GM23338 (cell line): ENCODE data around the gene HOMER1. TPM values are rescaled to one million over a fixed set of nuclear protein-coding genes. Genes with fewer than 3 reads are reported as not detected.
A peak's percentile ranks its signal among the peaks of the same experiment; 100 is the strongest.

Source experiments
- ATAC-seq: fragments of 200-7000 bp; cut with Tn5 transposase; 3 replicates; pipeline ENCODE4 v1.9.1; 2020
- DNase-seq: peaks from one replicate; pipeline ENCODE4 v3.0.0-alpha.2; 2015; ENCODE audit warnings: low spot score
- H2AFZ ChIP-seq: fragments of 200-600 bp; sonication (generic); 2 replicates; pipeline ENCODE4 v1.8.0; 2016; ENCODE audit warnings: antibody characterized with exemption, mild to moderate bottlenecking, moderate library complexity
- H3F3A ChIP-seq: fragments of 200-600 bp; sonication (generic); replicated peaks from 2 replicates; pipeline ENCODE4 v1.8.0; 2017; ENCODE audit warnings: antibody characterized with exemption, mixed run types, low read depth
- H3K27ac ChIP-seq: fragments of 200-600 bp; sonication (generic); 2 replicates; pipeline ENCODE4 v1.6.1; 2016; ENCODE audit warnings: low read depth
- H3K27me3 ChIP-seq: fragments of 200-600 bp; sonication (generic); 2 replicates; pipeline ENCODE4 v1.8.0; 2016; ENCODE audit warnings: mild to moderate bottlenecking, mixed run types, moderate library complexity; ENCODE audit not compliant: insufficient read depth
- H3K36me3 ChIP-seq: fragments of 200-600 bp; sonication (generic); 2 replicates; pipeline ENCODE4 v1.8.0; 2016; ENCODE audit warnings: mild to moderate bottlenecking; ENCODE audit not compliant: insufficient read depth
- H3K4me1 ChIP-seq: fragments of 200-600 bp; sonication (generic); 2 replicates; pipeline ENCODE4 v1.8.0; 2016; ENCODE audit warnings: mild to moderate bottlenecking, moderate library complexity; ENCODE audit not compliant: insufficient read depth
- H3K4me2 ChIP-seq: fragments of 200-600 bp; sonication (generic); 2 replicates; pipeline ENCODE4 v1.7.1; 2017; ENCODE audit warnings: mixed run types
- H3K4me3 ChIP-seq: fragments of 200-600 bp; sonication (generic); 2 replicates; pipeline ENCODE4 v1.6.1; 2016; ENCODE audit warnings: mixed run types
- H3K79me2 ChIP-seq: fragments of 200-600 bp; sonication (generic); replicated peaks from 2 replicates; pipeline ENCODE4 v1.8.0; 2017; ENCODE audit warnings: mild to moderate bottlenecking; ENCODE audit not compliant: insufficient read depth
- H3K9me2 ChIP-seq: fragments of 200-600 bp; sonication (generic); 2 replicates; pipeline ENCODE4 v1.8.0; 2017; ENCODE audit not compliant: insufficient read depth
- H4K20me1 ChIP-seq: fragments of 200-600 bp; sonication (generic); replicated peaks from 2 replicates; pipeline ENCODE4 v1.8.0; 2017; ENCODE audit warnings: mild to moderate bottlenecking; ENCODE audit not compliant: insufficient read depth
- H3K27ac Mint-ChIP-seq: 2 replicates; pipeline ENCODE4 v1.8.0; 2020; ENCODE audit warnings: inconsistent platforms, mild to moderate bottlenecking, moderate library complexity, mixed read lengths
- H3K27me3 Mint-ChIP-seq: 3 replicates; pipeline ENCODE4 v1.8.0; 2022; ENCODE audit warnings: low read depth, mild to moderate bottlenecking, moderate library complexity, mixed read lengths, inconsistent platforms; ENCODE audit not compliant: insufficient read depth, poor library complexity
- H3K36me3 Mint-ChIP-seq: 3 replicates; pipeline ENCODE4 v1.8.0; 2021; ENCODE audit warnings: low read depth, mild to moderate bottlenecking, inconsistent platforms, moderate library complexity, mixed read lengths
- H3K4me1 Mint-ChIP-seq: 3 replicates; pipeline ENCODE4 v1.8.0; 2020; ENCODE audit warnings: mild to moderate bottlenecking, inconsistent platforms, mixed read lengths
- H3K4me3 Mint-ChIP-seq: 3 replicates; pipeline ENCODE4 v1.8.0; 2021; ENCODE audit warnings: moderate library complexity, mild to moderate bottlenecking, inconsistent platforms, mixed read lengths
- H3K9me3 Mint-ChIP-seq: 3 replicates; pipeline ENCODE4 v1.8.0; 2020; ENCODE audit warnings: moderate library complexity, mild to moderate bottlenecking, inconsistent platforms, mixed read lengths
- CREB1 ChIP-seq: fragments of 250-450 bp; sonication (Bioruptor Pico); IDR thresholded peaks from 2 replicates; pipeline ENCODE4 v1.5.0; 2020; ENCODE audit warnings: low read depth, mild to moderate bottlenecking, moderate library complexity
- EZH2 ChIP-seq: fragments of 200-600 bp; sonication (generic); IDR thresholded peaks from one replicate; pipeline ENCODE4 v1.8.0; 2017; ENCODE audit warnings: antibody characterized with exemption, mild to moderate bottlenecking, low read depth; ENCODE audit not compliant: unreplicated experiment
- EZH2phosphoT487 ChIP-seq: fragments of 200-600 bp; sonication (generic); IDR thresholded peaks from one replicate; pipeline ENCODE4 v1.8.1; 2018; ENCODE audit warnings: antibody characterized with exemption; ENCODE audit not compliant: unreplicated experiment
- JUNB ChIP-seq: IDR thresholded peaks from one replicate; pipeline ENCODE4 v1.6.1; 2016; ENCODE audit warnings: antibody characterized with exemption; ENCODE audit not compliant: unreplicated experiment
- NANOG ChIP-seq: IDR thresholded peaks from 2 replicates; pipeline ENCODE4 v1.6.1; 2016; ENCODE audit warnings: antibody characterized with exemption, borderline replicate concordance
- POLR2AphosphoS5 ChIP-seq: IDR thresholded peaks from 2 replicates; pipeline ENCODE4 v1.6.1; 2016; ENCODE audit warnings: antibody characterized with exemption, low read depth
- STAT1 ChIP-seq: IDR thresholded peaks from one replicate; pipeline ENCODE4 v1.6.1; 2016; ENCODE audit warnings: antibody characterized with exemption; ENCODE audit not compliant: unreplicated experiment
- ZNF114 ChIP-seq: fragments of 250-450 bp; sonication (Bioruptor Pico); IDR thresholded peaks from 2 replicates; pipeline ENCODE4 v1.5.0; 2020; ENCODE audit warnings: mild to moderate bottlenecking, moderate library complexity
- ZNF331 ChIP-seq: fragments of 250-450 bp; sonication (Bioruptor Pico); IDR thresholded peaks from 2 replicates; pipeline ENCODE4 v1.5.0; 2020; ENCODE audit warnings: low read depth, mild to moderate bottlenecking, moderate library complexity
- polyA plus RNA-seq: library from polyadenylated mRNA; unstranded; fragments of >200 nt; fragmentation: Nextera tagmentation; extraction: Ambion mirVana; gene quantifications from 2 replicates; pipeline ENCODE4 v1.2.1, GENCODE V29; 2016
- total RNA-seq: library from RNA; depleted of rRNA; stranded (reverse); fragments of >200 nt; shearing (Covaris generic); gene quantifications from 2 replicates; pipeline ENCODE4 v1.2.3, GENCODE V29; 2014
- TF ChIP-seq, protein P1 (sequence below), 2 experiments: fragments of 200-600 bp in 1 of 2; sonication (generic) in 1 of 2; conservative IDR thresholded peaks; 2 replicates each; pipeline versions ENCODE4 v1.5.1 to v1.6.1; 2016 to 2017; ENCODE audit warnings: antibody characterized with exemption in 2 of 2, low read depth in 2 of 2, mild to moderate bottlenecking in 2 of 2, moderate library complexity in 1 of 2
- TF ChIP-seq, protein P2 (sequence below): fragments of 250-450 bp; sonication (Bioruptor Pico); IDR thresholded peaks from 2 replicates; pipeline ENCODE4 v1.5.0; 2020; ENCODE audit warnings: mild to moderate bottlenecking, moderate library complexity
- TF ChIP-seq, protein P3 (sequence below): IDR thresholded peaks from one replicate; pipeline ENCODE4 v1.6.1; 2018; ENCODE audit warnings: antibody characterized with exemption; ENCODE audit not compliant: unreplicated experiment
- TF ChIP-seq, protein P4 (sequence below): IDR thresholded peaks from 2 replicates; pipeline ENCODE4 v1.6.1; 2016; ENCODE audit warnings: antibody characterized with exemption

HOMER1 gene
- total and polyA plus RNA-seq, 2 experiments from 2014 or later = 45.1 to 80.3 TPM

DNA sequence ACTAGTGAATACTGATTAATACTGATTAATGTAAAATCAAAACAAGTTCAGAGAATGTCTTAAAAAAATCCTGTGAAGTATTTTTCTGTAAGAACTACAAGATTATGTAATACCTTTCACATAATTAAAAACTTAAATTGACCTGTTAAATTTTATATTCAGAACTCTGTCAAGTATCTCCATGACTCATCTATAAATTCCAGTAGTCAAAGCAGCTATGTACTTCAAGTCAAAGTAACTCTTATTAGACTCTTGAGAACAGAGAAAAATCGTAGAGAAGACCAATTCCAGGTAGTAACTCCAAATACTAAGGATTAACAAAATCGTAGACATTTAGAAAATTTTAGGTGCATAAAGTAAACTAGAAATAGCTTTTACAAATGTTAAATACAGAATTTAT, 77.1 kb downstream of the HOMER1 start:
- H2AFZ ChIP-seq = no peak overlapping the region
- ATAC-seq = no peak
- H3K36me3 ChIP-seq = no peaks in the 10 kb centered on the region
- Mint-ChIP-seq H3K27me3 (no peaks in the 10 kb centered on the region), H3K4me1 (peaks cover 23% of the 10 kb centered on the region), H3K27ac (peak overlapping the region; percentile 61; the same call in 1 of the 2 replicates), H3K36me3 (peaks cover 36% of the 10 kb centered on the region), H3K4me3 (no peak overlapping the region), H3K9me3 (no peaks in the 10 kb centered on the region)
- H3K27ac ChIP-seq = no peak overlapping the region
- no peaks in the 10 kb centered on the region for H3K9me2 ChIP-seq
- DNase-seq = no peak
- H3F3A ChIP-seq = no peaks in the 10 kb centered on the region
- TF ChIP-seq, protein P1, sequence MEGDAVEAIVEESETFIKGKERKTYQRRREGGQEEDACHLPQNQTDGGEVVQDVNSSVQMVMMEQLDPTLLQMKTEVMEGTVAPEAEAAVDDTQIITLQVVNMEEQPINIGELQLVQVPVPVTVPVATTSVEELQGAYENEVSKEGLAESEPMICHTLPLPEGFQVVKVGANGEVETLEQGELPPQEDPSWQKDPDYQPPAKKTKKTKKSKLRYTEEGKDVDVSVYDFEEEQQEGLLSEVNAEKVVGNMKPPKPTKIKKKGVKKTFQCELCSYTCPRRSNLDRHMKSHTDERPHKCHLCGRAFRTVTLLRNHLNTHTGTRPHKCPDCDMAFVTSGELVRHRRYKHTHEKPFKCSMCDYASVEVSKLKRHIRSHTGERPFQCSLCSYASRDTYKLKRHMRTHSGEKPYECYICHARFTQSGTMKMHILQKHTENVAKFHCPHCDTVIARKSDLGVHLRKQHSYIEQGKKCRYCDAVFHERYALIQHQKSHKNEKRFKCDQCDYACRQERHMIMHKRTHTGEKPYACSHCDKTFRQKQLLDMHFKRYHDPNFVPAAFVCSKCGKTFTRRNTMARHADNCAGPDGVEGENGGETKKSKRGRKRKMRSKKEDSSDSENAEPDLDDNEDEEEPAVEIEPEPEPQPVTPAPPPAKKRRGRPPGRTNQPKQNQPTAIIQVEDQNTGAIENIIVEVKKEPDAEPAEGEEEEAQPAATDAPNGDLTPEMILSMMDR (conservative IDR thresholded peaks at IDR 0.05; ENCODE audit: low read depth in 2 of 2) = no peak
- no peak for TF ChIP-seq POLR2AphosphoS5
- TF ChIP-seq STAT1 = no peak
- TF ChIP-seq, protein P2, sequence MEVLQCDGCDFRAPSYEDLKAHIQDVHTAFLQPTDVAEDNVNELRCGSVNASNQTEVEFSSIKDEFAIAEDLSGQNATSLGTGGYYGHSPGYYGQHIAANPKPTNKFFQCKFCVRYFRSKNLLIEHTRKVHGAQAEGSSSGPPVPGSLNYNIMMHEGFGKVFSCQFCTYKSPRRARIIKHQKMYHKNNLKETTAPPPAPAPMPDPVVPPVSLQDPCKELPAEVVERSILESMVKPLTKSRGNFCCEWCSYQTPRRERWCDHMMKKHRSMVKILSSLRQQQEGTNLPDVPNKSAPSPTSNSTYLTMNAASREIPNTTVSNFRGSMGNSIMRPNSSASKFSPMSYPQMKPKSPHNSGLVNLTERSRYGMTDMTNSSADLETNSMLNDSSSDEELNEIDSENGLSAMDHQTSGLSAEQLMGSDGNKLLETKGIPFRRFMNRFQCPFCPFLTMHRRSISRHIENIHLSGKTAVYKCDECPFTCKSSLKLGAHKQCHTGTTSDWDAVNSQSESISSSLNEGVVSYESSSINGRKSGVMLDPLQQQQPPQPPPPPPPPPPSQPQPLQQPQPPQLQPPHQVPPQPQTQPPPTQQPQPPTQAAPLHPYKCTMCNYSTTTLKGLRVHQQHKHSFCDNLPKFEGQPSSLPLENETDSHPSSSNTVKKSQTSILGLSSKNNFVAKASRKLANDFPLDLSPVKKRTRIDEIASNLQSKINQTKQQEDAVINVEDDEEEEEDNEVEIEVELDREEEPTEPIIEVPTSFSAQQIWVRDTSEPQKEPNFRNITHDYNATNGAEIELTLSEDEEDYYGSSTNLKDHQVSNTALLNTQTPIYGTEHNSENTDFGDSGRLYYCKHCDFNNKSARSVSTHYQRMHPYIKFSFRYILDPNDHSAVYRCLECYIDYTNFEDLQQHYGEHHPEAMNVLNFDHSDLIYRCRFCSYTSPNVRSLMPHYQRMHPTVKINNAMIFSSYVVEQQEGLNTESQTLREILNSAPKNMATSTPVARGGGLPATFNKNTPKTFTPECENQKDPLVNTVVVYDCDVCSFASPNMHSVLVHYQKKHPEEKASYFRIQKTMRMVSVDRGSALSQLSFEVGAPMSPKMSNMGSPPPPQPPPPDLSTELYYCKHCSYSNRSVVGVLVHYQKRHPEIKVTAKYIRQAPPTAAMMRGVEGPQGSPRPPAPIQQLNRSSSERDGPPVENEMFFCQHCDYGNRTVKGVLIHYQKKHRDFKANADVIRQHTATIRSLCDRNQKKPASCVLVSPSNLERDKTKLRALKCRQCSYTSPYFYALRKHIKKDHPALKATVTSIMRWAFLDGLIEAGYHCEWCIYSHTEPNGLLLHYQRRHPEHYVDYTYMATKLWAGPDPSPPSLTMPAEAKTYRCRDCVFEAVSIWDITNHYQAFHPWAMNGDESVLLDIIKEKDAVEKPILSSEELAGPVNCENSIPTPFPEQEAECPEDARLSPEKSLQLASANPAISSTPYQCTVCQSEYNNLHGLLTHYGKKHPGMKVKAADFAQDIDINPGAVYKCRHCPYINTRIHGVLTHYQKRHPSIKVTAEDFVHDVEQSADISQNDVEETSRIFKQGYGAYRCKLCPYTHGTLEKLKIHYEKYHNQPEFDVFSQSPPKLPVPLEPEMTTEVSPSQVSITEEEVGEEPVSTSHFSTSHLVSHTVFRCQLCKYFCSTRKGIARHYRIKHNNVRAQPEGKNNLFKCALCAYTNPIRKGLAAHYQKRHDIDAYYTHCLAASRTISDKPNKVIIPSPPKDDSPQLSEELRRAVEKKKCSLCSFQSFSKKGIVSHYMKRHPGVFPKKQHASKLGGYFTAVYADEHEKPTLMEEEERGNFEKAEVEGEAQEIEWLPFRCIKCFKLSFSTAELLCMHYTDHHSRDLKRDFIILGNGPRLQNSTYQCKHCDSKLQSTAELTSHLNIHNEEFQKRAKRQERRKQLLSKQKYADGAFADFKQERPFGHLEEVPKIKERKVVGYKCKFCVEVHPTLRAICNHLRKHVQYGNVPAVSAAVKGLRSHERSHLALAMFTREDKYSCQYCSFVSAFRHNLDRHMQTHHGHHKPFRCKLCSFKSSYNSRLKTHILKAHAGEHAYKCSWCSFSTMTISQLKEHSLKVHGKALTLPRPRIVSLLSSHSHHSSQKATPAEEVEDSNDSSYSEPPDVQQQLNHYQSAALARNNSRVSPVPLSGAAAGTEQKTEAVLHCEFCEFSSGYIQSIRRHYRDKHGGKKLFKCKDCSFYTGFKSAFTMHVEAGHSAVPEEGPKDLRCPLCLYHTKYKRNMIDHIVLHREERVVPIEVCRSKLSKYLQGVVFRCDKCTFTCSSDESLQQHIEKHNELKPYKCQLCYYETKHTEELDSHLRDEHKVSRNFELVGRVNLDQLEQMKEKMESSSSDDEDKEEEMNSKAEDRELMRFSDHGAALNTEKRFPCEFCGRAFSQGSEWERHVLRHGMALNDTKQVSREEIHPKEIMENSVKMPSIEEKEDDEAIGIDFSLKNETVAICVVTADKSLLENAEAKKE (CRISPR knock-in tag) = no peak
- TF ChIP-seq ZNF331 (CRISPR knock-in tag) = no peak
- TF ChIP-seq, protein P3, sequence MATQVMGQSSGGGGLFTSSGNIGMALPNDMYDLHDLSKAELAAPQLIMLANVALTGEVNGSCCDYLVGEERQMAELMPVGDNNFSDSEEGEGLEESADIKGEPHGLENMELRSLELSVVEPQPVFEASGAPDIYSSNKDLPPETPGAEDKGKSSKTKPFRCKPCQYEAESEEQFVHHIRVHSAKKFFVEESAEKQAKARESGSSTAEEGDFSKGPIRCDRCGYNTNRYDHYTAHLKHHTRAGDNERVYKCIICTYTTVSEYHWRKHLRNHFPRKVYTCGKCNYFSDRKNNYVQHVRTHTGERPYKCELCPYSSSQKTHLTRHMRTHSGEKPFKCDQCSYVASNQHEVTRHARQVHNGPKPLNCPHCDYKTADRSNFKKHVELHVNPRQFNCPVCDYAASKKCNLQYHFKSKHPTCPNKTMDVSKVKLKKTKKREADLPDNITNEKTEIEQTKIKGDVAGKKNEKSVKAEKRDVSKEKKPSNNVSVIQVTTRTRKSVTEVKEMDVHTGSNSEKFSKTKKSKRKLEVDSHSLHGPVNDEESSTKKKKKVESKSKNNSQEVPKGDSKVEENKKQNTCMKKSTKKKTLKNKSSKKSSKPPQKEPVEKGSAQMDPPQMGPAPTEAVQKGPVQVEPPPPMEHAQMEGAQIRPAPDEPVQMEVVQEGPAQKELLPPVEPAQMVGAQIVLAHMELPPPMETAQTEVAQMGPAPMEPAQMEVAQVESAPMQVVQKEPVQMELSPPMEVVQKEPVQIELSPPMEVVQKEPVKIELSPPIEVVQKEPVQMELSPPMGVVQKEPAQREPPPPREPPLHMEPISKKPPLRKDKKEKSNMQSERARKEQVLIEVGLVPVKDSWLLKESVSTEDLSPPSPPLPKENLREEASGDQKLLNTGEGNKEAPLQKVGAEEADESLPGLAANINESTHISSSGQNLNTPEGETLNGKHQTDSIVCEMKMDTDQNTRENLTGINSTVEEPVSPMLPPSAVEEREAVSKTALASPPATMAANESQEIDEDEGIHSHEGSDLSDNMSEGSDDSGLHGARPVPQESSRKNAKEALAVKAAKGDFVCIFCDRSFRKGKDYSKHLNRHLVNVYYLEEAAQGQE = no peak
- TF ChIP-seq JUNB = no peak
- TF ChIP-seq CREB1 (CRISPR knock-in tag) = no peak
- TF ChIP-seq EZH2 = no peak
- no peak for TF ChIP-seq ZNF114 (CRISPR knock-in tag)
- TF ChIP-seq, protein P4, sequence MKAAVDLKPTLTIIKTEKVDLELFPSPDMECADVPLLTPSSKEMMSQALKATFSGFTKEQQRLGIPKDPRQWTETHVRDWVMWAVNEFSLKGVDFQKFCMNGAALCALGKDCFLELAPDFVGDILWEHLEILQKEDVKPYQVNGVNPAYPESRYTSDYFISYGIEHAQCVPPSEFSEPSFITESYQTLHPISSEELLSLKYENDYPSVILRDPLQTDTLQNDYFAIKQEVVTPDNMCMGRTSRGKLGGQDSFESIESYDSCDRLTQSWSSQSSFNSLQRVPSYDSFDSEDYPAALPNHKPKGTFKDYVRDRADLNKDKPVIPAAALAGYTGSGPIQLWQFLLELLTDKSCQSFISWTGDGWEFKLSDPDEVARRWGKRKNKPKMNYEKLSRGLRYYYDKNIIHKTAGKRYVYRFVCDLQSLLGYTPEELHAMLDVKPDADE = no peak
- TF ChIP-seq EZH2phosphoT487 = no peak
- no peak for TF ChIP-seq NANOG
- no peaks in the 10 kb centered on the region for H3K79me2 ChIP-seq
- H3K4me2 ChIP-seq = no peak overlapping the region
- H4K20me1 ChIP-seq = no peaks in the 10 kb centered on the region
- H3K27me3 ChIP-seq = no peaks in the 10 kb centered on the region
- H3K4me3 ChIP-seq = no peak overlapping the region
- H3K4me1 ChIP-seq = peaks cover 14% of the 10 kb centered on the region
